H1 (cell line): Measurements from ENCODE around the gene FRMD4A. TPM values are rescaled to one million over a fixed set of nuclear protein-coding genes. Genes with fewer than 3 reads are reported as not detected.

ENCODE experiments used
- BACH1 ChIP-seq: IDR thresholded peaks from 2 replicates; pipeline ENCODE4 v1.6.1; 2012; ENCODE audit warnings: low read length, improper control_type of control experiment
- CBX8 ChIP-seq: fragments of 300-800, 300-1000 bp; sonication (generic); IDR thresholded peaks from 2 replicates; pipeline ENCODE4 v1.7.1; 2016; ENCODE audit warnings: low read depth, low read length, borderline replicate concordance
- SUZ12 ChIP-seq: fragments of 200-600 bp; sonication (generic); IDR thresholded peaks from 2 replicates; pipeline ENCODE4 v1.6.1; 2012; ENCODE audit warnings: mild to moderate bottlenecking, inconsistent platforms, low read length, moderate library complexity, mixed read lengths
- polyA plus RNA-seq, 7 experiments: library from polyadenylated mRNA; depleted of rRNA in 3 of 7; stranded (reverse) in 5 of 7; unstranded in 2 of 7; fragments of >200 nt in 5 of 7; fragments of 200-250 nt in 2 of 7; gene quantifications; 1 replicate in 5 of 7; 2 replicates in 1 of 7; 4 replicates in 1 of 7; pipeline versions ENCODE4 v1.2.1 to v1.2.3, GENCODE V29; 2011 to 2013; ENCODE audit warnings: missing spikeins in 2 of 7, mixed read lengths in 2 of 7
- total RNA-seq: library from RNA; stranded (reverse); fragmentation: NEBNext Ultra II Directional; extraction: Animal tissue kit (Norgen Biotek cat#: 25700); gene quantifications from 2 replicates; pipeline ENCODE4 v1.2.1, GENCODE V29; 2021

Gene FRMD4A
- total and polyA plus RNA-seq, 2 of the 8 experiments (the other 6 are each of a cell fraction or from before 2014, with no cell fraction given) = 38.6 to 39.6 TPM

GRCh38 chr10:13701157-13701919 is 629.4 kb downstream of the FRMD4A start (continued):
- TF ChIP-seq CBX8 = no peak
- no peak for TF ChIP-seq BACH1
- no peak for TF ChIP-seq SUZ12
